Activated CD4-positive, alpha-beta memory T cell treated with anti-CD3 and anti-CD28 coated beads for 36 hours (primary cell): ENCODE data around the gene OSBPL6. TPM values are rescaled to one million over a fixed set of nuclear protein-coding genes. Genes with fewer than 3 reads are reported as not detected.
A peak's percentile ranks its signal among the peaks of the same experiment; 100 is the strongest.

Experiments used
- CTCF ChIA-PET: fragments of 350-600 bp; sonication (Branson Sonifier 250); formaldehyde crosslinking; loops from one replicate; lab custom pipeline; 2021; ENCODE audit warnings: antibody characterized with exemption, inconsistent platforms; lab: Charles Lee
- POLR2A ChIA-PET: fragments of 350-600 bp; sonication (Branson Sonifier 250); formaldehyde crosslinking; loops from one replicate; lab custom pipeline; 2021; ENCODE audit warnings: antibody characterized with exemption; lab: Charles Lee
- DNase-seq: peaks from one replicate; pipeline ENCODE4 v3.0.0-alpha.2; 2020
- H3K27ac Mint-ChIP-seq: one replicate; pipeline ENCODE4 v1.8.0; 2021; ENCODE audit warnings: mixed read lengths
- H3K27me3 Mint-ChIP-seq: one replicate; pipeline ENCODE4 v1.8.0; 2021; ENCODE audit warnings: mixed read lengths
- H3K36me3 Mint-ChIP-seq: one replicate; pipeline ENCODE4 v1.8.0; 2021; ENCODE audit warnings: mixed read lengths
- H3K4me1 Mint-ChIP-seq: one replicate; pipeline ENCODE4 v1.8.0; 2021; ENCODE audit warnings: low read depth, mixed read lengths
- H3K4me3 Mint-ChIP-seq: one replicate; pipeline ENCODE4 v1.8.0; 2021; ENCODE audit warnings: mild to moderate bottlenecking, mixed read lengths
- H3K9me3 Mint-ChIP-seq: one replicate; pipeline ENCODE4 v1.8.0; 2021; ENCODE audit warnings: mixed read lengths
- intact Hi-C: fragments of 100-400 bp; cut with micrococcal nuclease; formaldehyde crosslinking; loops from one replicate; pipeline ENCODE4 v1.15.1; 2023
- total RNA-seq, 2 experiments: library from RNA; stranded (reverse); gene quantifications; one replicate each; pipeline ENCODE4 v1.2.3, GENCODE V29; 2021

The OSBPL6 gene
- total RNA-seq, 2 experiments from 2014 or later = 1.5 to 1.9 TPM

- Mint-ChIP-seq H3K27ac (no peak overlapping the region), H3K9me3 (no peaks in the 10 kb centered on the region), H3K4me3 (no peak overlapping the region), H3K27me3 (peaks cover 7% of the 10 kb centered on the region), H3K4me1 (no peaks in the 10 kb centered on the region), H3K36me3 (no peaks in the 10 kb centered on the region)
- DNase-seq = no peak
- intact Hi-C loops = no loop called here
- ChIA-PET POLR2A (no interaction called here), CTCF (interaction anchor here (1.2 kb wide), 1 partner anchor 185 kb away, joined by 4 read pairs; the partner anchor contains the start of gene RBM45)
These were observed 102.2 kb downstream of the OSBPL6 start for GRCh38 chr2:178296394-178297090.

DNA sequence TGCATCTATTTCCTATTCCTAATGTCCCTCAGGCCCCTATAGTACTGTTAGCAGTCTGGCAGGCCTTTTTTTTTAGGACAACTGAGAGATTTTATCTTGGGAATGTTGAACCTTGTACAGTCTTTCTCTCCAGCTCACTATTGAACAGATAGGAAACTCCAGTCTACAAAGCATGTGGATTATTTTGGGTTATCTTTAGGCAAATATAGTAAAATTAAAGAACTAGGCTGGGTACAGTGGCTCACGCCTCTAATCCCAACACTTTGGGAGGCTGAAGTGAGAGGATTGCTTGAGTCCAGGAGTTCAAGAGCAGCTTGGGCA, 102.7 kb downstream of the OSBPL6 start:
- no peak overlapping the region for H3K27ac Mint-ChIP-seq
- DNase-seq = no peak
- POLR2A ChIA-PET = no interaction called here
- H3K4me3 Mint-ChIP-seq = no peak overlapping the region
- H3K36me3 Mint-ChIP-seq = no peaks in the 10 kb centered on the region
- intact Hi-C loops = no loop called here
- no peaks in the 10 kb centered on the region for H3K4me1 Mint-ChIP-seq
- CTCF ChIA-PET = interaction anchor here (1.2 kb wide), 1 partner anchor 185 kb away, joined by 4 read pairs; the partner anchor contains the start of gene RBM45
- H3K27me3 Mint-ChIP-seq = peaks cover 8% of the 10 kb centered on the region
- no peaks in the 10 kb centered on the region for H3K9me3 Mint-ChIP-seq

GRCh38 chr2:178298785-178299212, 104.5 kb downstream of the OSBPL6 start:
- Mint-ChIP-seq H3K36me3 (no peaks in the 10 kb centered on the region), H3K27me3 (peaks cover 10% of the 10 kb centered on the region), H3K4me1 (no peaks in the 10 kb centered on the region), H3K27ac (no peak overlapping the region), H3K4me3 (no peak overlapping the region), H3K9me3 (no peaks in the 10 kb centered on the region)
- no peak for DNase-seq
- intact Hi-C loops = no loop called here
- POLR2A ChIA-PET = interaction anchor here (0.6 kb wide), 1 partner anchor 367 kb away, joined by 3 read pairs; no protein-coding TSS in a partner anchor
- CTCF ChIA-PET = interaction anchor here (1.3 kb wide), 1 partner anchor 116 kb away, joined by 3 read pairs; no protein-coding TSS in a partner anchor

DNA sequence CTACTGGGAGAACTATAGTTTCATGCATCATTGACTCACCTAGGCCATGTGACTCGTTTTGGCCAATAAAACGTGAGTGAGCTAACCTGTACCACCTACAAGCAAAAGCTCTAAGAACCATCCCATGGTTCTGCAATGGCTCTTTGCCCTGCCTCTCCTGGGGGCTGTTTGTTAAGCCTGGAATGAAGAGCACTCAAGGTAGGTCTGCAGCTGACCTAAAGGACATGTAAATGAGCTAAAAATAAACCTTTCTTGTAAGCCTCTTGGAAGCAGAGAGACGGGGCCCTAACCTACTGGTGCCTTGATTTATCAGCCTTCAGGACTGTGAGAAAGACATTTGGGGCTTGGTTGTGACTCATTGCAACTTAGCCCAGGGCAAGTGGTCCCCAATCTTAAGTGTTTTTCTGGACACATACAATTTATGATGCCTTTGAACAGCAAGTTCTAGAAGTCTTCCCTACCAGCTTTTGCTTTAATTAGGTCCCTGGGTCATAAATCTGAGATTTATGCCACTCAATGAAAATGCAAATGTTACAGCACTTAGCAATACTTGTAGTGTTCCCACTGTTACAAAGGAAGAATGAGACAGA, 107.4 kb downstream of the OSBPL6 start:
- ChIA-PET POLR2A (no interaction called here), CTCF (no interaction called here)
- Mint-ChIP-seq H3K4me1 (no peaks in the 10 kb centered on the region), H3K9me3 (no peaks in the 10 kb centered on the region), H3K4me3 (no peak overlapping the region), H3K27ac (no peak overlapping the region), H3K27me3 (peaks cover 9% of the 10 kb centered on the region), H3K36me3 (no peaks in the 10 kb centered on the region)
- no peak for DNase-seq
- intact Hi-C loops = no loop called here

DNA sequence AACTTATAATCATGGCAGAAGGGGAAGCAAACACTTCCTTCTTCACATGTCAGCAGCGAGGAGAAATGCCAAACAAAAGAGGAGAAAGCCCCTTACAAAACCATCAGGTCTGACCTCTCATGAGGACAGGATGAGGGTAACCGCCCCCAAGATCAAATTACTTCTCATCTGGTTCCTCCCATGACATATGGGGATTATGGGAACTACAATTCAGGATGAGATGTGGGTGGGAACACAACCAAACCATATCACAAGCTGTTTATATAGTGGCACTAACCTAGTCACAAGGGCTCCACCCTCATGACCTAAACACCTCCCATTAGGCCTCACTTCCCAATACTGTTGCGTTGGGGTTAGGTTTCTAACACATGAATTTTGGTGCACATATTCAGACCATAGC, 110.0 kb downstream of the OSBPL6 start:
- Mint-ChIP-seq H3K27me3 (peaks cover 11% of the 10 kb centered on the region), H3K27ac (no peak overlapping the region), H3K36me3 (no peaks in the 10 kb centered on the region), H3K4me3 (no peak overlapping the region), H3K4me1 (no peaks in the 10 kb centered on the region), H3K9me3 (no peaks in the 10 kb centered on the region)
- CTCF ChIA-PET = no interaction called here
- POLR2A ChIA-PET = no interaction called here
- intact Hi-C loops = no loop called here
- no peak for DNase-seq

DNA sequence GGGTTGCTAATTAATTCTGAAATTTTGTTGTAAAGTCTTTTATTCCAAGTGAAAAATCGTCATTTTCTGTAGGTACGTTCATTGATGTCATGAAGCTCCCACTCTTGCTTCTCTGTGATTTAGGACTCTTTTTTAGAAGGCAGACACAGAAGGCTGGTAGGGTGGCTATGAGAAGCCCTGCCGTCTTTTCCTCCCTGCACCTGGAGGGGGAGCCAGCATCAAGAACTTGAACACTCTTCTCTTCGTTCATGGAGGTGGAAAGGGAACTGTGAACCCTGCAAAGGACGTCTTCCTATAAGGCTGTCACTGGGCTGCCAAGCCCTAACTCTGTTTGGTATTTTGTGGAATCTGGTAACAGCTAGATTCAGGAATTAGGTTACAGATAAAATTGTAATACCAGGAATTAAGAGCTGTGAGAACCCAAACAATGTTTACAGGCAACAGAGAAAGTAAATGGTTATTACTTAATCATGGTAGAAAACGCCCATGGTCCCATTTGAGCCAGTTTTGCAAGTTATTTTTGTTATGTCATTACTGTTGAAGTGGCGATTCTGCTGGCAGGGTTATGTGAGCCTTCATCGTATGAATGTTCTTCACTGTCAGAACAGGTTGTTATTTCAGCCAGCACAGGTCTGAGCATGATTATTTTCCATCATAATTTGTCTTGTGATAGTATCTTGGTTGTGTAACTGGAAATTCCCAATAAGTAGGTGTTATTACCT, 112.2 kb downstream of the OSBPL6 start:
- Mint-ChIP-seq H3K27me3 (peaks cover 14% of the 10 kb centered on the region), H3K4me3 (no peak overlapping the region), H3K9me3 (no peaks in the 10 kb centered on the region), H3K36me3 (no peaks in the 10 kb centered on the region), H3K4me1 (no peaks in the 10 kb centered on the region), H3K27ac (no peak overlapping the region)
- peak; percentile 46 for DNase-seq
- POLR2A ChIA-PET = no interaction called here
- CTCF ChIA-PET = interaction anchor here (1.3 to 1.6 kb wide), 2 partner anchors 8 to 109 kb away, joined by 4 to 5 read pairs; no protein-coding TSS in a partner anchor
- intact Hi-C loops = loop anchor here (1.0 kb wide), 1 partner anchor 108 kb away; no protein-coding TSS in a partner anchor

DNA sequence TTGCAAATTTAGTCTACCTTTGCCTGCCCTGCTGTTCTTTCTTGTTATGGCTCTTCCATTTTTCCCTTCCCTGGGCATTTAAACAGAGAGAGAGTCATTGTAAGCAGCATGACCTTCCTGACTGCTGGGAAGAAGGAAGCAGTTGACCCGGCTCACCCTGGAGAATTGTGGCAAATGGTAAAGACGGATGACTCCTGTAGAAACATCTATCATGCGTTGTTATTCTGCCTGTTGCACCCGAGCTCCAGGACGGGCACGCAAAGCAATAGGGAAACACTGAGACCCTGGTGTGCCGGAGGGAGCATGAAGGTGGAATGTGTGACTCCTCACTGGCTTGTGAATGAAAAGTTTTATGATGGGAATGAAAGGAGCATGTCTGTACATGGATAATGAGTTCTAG, 113.3 kb downstream of the OSBPL6 start:
- no peak overlapping the region for H3K27ac Mint-ChIP-seq
- DNase-seq = no peak
- no peak overlapping the region for H3K4me3 Mint-ChIP-seq
- no peaks in the 10 kb centered on the region for H3K4me1 Mint-ChIP-seq
- intact Hi-C loops = no loop called here
- peaks cover 14% of the 10 kb centered on the region for H3K27me3 Mint-ChIP-seq
- H3K9me3 Mint-ChIP-seq = no peaks in the 10 kb centered on the region
- CTCF ChIA-PET = no interaction called here
- POLR2A ChIA-PET = no interaction called here
- H3K36me3 Mint-ChIP-seq = no peaks in the 10 kb centered on the region

- CTCF ChIA-PET = interaction anchor here (0.7 kb wide), 1 partner anchor 12 kb away, joined by 4 read pairs; no protein-coding TSS in a partner anchor
- Mint-ChIP-seq H3K27me3 (peaks cover 12% of the 10 kb centered on the region), H3K4me1 (no peaks in the 10 kb centered on the region), H3K27ac (no peak overlapping the region), H3K9me3 (no peaks in the 10 kb centered on the region), H3K4me3 (no peak overlapping the region), H3K36me3 (no peaks in the 10 kb centered on the region)
- DNase-seq = no peak
- POLR2A ChIA-PET = no interaction called here
- intact Hi-C loops = no loop called here
These were observed 115.2 kb downstream of the OSBPL6 start for GRCh38 chr2:178309541-178309940.

DNA sequence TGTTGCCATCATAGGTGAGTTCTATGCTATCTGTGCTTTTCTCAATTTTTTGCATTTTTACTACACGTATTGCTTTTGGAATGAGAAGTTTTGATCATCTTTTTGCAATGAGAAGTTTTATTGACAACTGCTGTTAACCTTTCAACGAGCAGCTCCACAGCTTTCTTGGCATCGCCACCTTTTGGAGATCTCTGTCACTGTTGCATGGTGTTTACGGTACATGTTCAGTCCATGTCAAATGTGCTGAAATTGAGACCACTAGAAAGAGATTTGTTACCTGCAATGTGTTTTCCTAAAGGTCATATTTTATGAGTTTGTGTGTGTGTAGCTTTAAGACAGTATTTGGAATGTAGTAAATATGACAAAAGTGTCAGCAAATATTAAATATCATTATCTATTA, 120.8 kb downstream of the OSBPL6 start:
- POLR2A ChIA-PET = no interaction called here
- no peak for DNase-seq

DNA sequence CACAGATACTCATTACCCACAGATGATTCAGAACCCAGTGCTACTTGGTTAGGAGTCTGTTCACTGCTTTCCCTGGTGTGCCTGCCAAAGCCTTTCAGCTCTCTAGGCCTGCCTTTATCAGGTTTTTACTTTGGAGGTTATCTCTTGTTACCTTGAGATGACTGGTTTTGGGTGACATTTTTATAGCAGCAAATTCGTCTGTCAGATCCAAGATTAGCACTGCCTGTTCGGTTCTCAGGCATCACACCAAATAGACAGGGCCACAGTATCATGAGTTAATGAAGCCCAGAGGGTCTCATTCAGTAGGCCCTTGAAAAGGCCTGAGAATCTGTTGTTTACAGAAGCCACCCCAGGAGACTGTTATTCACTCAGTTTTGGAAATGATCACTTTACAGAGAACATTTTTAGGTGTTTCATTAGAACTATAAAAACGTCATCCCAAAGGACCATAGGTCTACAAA, 121.2 kb downstream of the OSBPL6 start:
- H3K4me1 Mint-ChIP-seq = no peaks in the 10 kb centered on the region

More for the DNA sequence above, 120.8 kb downstream of the OSBPL6 start:
- intact Hi-C loops = no loop called here
- Mint-ChIP-seq H3K27me3 (peaks cover 17% of the 10 kb centered on the region), H3K9me3 (no peaks in the 10 kb centered on the region), H3K27ac (no peak overlapping the region), H3K4me3 (no peak overlapping the region), H3K36me3 (no peaks in the 10 kb centered on the region), H3K4me1 (no peaks in the 10 kb centered on the region)
- CTCF ChIA-PET = interaction anchor here (1.8 kb wide), 1 partner anchor 9 kb away, joined by 5 read pairs; no protein-coding TSS in a partner anchor

GRCh38 chr2:178317811-178318210, 123.5 kb downstream of the OSBPL6 start:
- ChIA-PET CTCF (no interaction called here), POLR2A (no interaction called here)
- intact Hi-C loops = no loop called here

More for the DNA sequence above, 121.2 kb downstream of the OSBPL6 start:
- Mint-ChIP-seq H3K36me3 (no peaks in the 10 kb centered on the region), H3K4me3 (no peak overlapping the region), H3K27ac (no peak overlapping the region), H3K27me3 (peaks cover 16% of the 10 kb centered on the region), H3K9me3 (no peaks in the 10 kb centered on the region)
- DNase-seq = no peak
- intact Hi-C loops = no loop called here
- POLR2A ChIA-PET = no interaction called here
- CTCF ChIA-PET = interaction anchor here (1.8 kb wide), 1 partner anchor 9 kb away, joined by 5 read pairs; no protein-coding TSS in a partner anchor

DNA sequence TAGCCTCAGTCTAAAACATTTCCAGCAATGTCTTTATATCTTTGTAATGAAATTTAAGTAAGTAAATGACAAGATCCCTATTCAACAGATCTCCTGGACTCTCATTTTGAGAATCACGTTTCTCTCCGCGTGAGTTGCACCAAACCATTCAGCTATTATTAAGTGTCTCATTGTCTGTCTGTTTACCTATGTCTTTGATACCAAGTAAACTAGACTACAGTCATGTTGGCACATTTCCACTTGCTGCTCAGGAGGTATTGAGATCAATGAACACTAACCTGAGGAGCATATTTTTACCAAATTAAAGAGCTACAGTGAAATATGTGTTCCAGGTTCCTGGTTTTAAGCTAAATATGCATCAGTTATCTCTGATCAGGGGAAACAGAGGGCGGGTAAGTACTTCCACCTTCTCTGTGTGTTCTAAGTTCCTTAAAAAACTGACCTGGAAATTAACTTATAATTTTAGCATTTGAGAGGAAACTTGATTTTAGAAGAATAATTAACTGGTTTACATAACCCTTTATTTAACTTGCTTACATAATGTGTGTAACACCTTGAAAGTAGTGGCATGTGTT, 125.8 kb downstream of the OSBPL6 start:
- DNase-seq = no peak
- Mint-ChIP-seq H3K27me3 (peaks cover 18% of the 10 kb centered on the region), H3K4me3 (no peak overlapping the region), H3K27ac (no peak overlapping the region), H3K9me3 (no peaks in the 10 kb centered on the region), H3K36me3 (no peaks in the 10 kb centered on the region), H3K4me1 (no peaks in the 10 kb centered on the region)
- ChIA-PET CTCF (no interaction called here), POLR2A (no interaction called here)
- intact Hi-C loops = no loop called here

More at GRCh38 chr2:178317811-178318210, 123.5 kb downstream of the OSBPL6 start:
- Mint-ChIP-seq H3K27ac (no peak overlapping the region), H3K27me3 (peaks cover 9% of the 10 kb centered on the region), H3K4me3 (no peak overlapping the region), H3K36me3 (no peaks in the 10 kb centered on the region), H3K4me1 (no peaks in the 10 kb centered on the region), H3K9me3 (no peaks in the 10 kb centered on the region)
- DNase-seq = no peak
